Mesendoderm (in vitro differentiated cells): ENCODE data around the gene KRTAP5-8. TPM values are rescaled to one million over a fixed set of nuclear protein-coding genes. Genes with fewer than 3 reads are reported as not detected.
"Not testable (repeated sequence)": the region's sequence is repeated elsewhere in the genome, so short reads cannot be mapped to it uniquely, and the experiment has no call there.

Experiments used
- DNase-seq: peaks from one replicate; pipeline ENCODE4 v3.0.0; 2013
- H2AK5ac ChIP-seq: 2 replicates; pipeline ENCODE4 v1.6.1; 2013; ENCODE audit warnings: low read length, inconsistent platforms
- H2BK120ac ChIP-seq: 2 replicates; pipeline ENCODE4 v1.6.1; 2013; ENCODE audit warnings: low read depth, mild to moderate bottlenecking, low read length, moderate library complexity, mixed read lengths
- H2BK15ac ChIP-seq: replicated peaks from 2 replicates; pipeline ENCODE4 v1.6.1; 2013; ENCODE audit warnings: low read depth, mild to moderate bottlenecking, moderate library complexity
- H2BK5ac ChIP-seq: 2 replicates; pipeline ENCODE4 v1.6.1; 2013; ENCODE audit warnings: low read length, inconsistent platforms
- H3K18ac ChIP-seq: 2 replicates; pipeline ENCODE4 v1.6.1; 2013; ENCODE audit warnings: mild to moderate bottlenecking, low read length, mixed read lengths
- H3K23ac ChIP-seq: one replicate; pipeline ENCODE4 v1.6.1; 2013; ENCODE audit warnings: low read length
- H3K27ac ChIP-seq: 2 replicates; pipeline ENCODE4 v1.5.1; 2013; ENCODE audit warnings: low read depth, mild to moderate bottlenecking, inconsistent platforms, low read length, moderate library complexity
- H3K27me3 ChIP-seq: 2 replicates; pipeline ENCODE4 v1.6.1; 2013; ENCODE audit warnings: low read length, control low read depth, mild to moderate bottlenecking, inconsistent platforms; ENCODE audit not compliant: insufficient read depth, poor library complexity
- H3K36me3 ChIP-seq: 2 replicates; pipeline ENCODE4 v1.6.1; 2013; ENCODE audit warnings: low read length, inconsistent platforms; ENCODE audit not compliant: control insufficient read depth, insufficient read depth
- H3K4ac ChIP-seq: one replicate; pipeline ENCODE4 v1.6.1; 2013; ENCODE audit warnings: low read depth, mild to moderate bottlenecking, low read length, moderate library complexity
- H3K4me1 ChIP-seq: 2 replicates; pipeline ENCODE4 v1.6.1; 2013; ENCODE audit warnings: low read depth, low read length, inconsistent platforms; ENCODE audit not compliant: control insufficient read depth
- H3K4me2 ChIP-seq: 2 replicates; pipeline ENCODE4 v1.6.1; 2013; ENCODE audit warnings: low read length
- H3K4me3 ChIP-seq: 2 replicates; pipeline ENCODE4 v1.5.1; 2013; ENCODE audit warnings: mild to moderate bottlenecking, low read length
- H3K56ac ChIP-seq: one replicate; pipeline ENCODE4 v1.6.1; 2013; ENCODE audit warnings: low read length
- H3K79me1 ChIP-seq: 2 replicates; pipeline ENCODE4 v1.6.1; 2013; ENCODE audit warnings: low read length, inconsistent platforms
- H3K79me2 ChIP-seq: 2 replicates; pipeline ENCODE4 v1.6.1; 2013; ENCODE audit warnings: mild to moderate bottlenecking, low read length; ENCODE audit not compliant: control insufficient read depth, insufficient read depth
- H3K9ac ChIP-seq: 2 replicates; pipeline ENCODE4 v1.6.1; 2013; ENCODE audit warnings: low read length, inconsistent platforms
- H4K5ac ChIP-seq: one replicate; pipeline ENCODE4 v1.6.1; 2013; ENCODE audit warnings: low read length
- H4K8ac ChIP-seq: one replicate; pipeline ENCODE4 v1.6.1; 2013; ENCODE audit warnings: low read depth, mild to moderate bottlenecking, control low read depth, low read length, moderate library complexity
- WGBS: extraction: QIAGEN DNeasy Blood & Tissue Kit; methylation state at CpG from one replicate; pipeline ENCODE4 v1.1.7; 2013; ENCODE audit warnings: low lambda C conversion rate, missing lambda C conversion rate; ENCODE audit not compliant: insufficient coverage; ENCODE audit errors: extremely low coverage; 5-methylcytosine and 5-hydroxymethylcytosine counted together
- small RNA-seq: library from polyadenylated mRNA; stranded (forward); fragments of <200 nt; extraction: miRNeasy Mini kit (QIAGEN cat#:217004); gene quantifications from one replicate; pipeline ENCODE3, GENCODE V24; 2013; ENCODE audit not compliant: insufficient read depth

KRTAP5-8 gene

GRCh38 chr11:71588314-71588713 is 50.5 kb downstream of the KRTAP5-8 start:
- not testable (repeated sequence) for H2AK5ac ChIP-seq, H2BK120ac ChIP-seq, H3K4me3 ChIP-seq, H3K18ac ChIP-seq, H3K79me1 ChIP-seq, H4K8ac ChIP-seq, H4K5ac ChIP-seq, H3K56ac ChIP-seq, H2BK15ac ChIP-seq, H3K4ac ChIP-seq, H3K4me1 ChIP-seq, H3K4me2 ChIP-seq, H3K79me2 ChIP-seq, H2BK5ac ChIP-seq, H3K36me3 ChIP-seq, H3K9ac ChIP-seq, H3K23ac ChIP-seq, H3K27me3 ChIP-seq, H3K27ac ChIP-seq
- WGBS = no CpG with 5 or more reads among the region's 4 CpGs
- DNase-seq = peak; percentile 42

Small RNAs within 50 kb of the gene (small RNA-seq; reads per million reads assigned to genes)
- gene AP000867.1 (not detected), gene KRTAP5-14P (not detected)
